GM19328 (cell line): Measurements from ENCODE around the gene BLVRB.
A peak's percentile ranks its signal among the peaks of the same experiment; 100 is the strongest.
"Not testable (repeated sequence)": the region's sequence is repeated elsewhere in the genome, so short reads cannot be mapped to it uniquely, and the experiment has no call there.

Experiments
- ATAC-seq: cut with Tn5 transposase; IDR thresholded peaks from one replicate; pipeline ENCODE4 v1.9.1; 2021; ENCODE audit warnings: mild to moderate bottlenecking, moderate library complexity; ENCODE audit not compliant: unreplicated experiment

Gene BLVRB

GRCh38 chr19:40453151-40453735 lies 12.3 kb downstream of the BLVRB start:
- no peak for ATAC-seq

- ATAC-seq, result no peak
These were observed 13.5 kb downstream of the BLVRB start for GRCh38 chr19:40452016-40452415.

- ATAC-seq, result no peak
These were observed 14.9 kb downstream of the BLVRB start for GRCh38 chr19:40450664-40451063.

GRCh38 chr19:40449506-40449905 lies 16.0 kb downstream of the BLVRB start:
- no peak for ATAC-seq

GRCh38 chr19:40446263-40446784 lies 19.2 kb downstream of the BLVRB start:
- no peak for ATAC-seq

GRCh38 chr19:40445780-40446262 lies 19.7 kb downstream of the BLVRB start:
- no peak for ATAC-seq

GRCh38 chr19:40444825-40445312 lies 20.7 kb downstream of the BLVRB start:
- no peak for ATAC-seq

GRCh38 chr19:40444000-40444824 lies 21.3 kb downstream of the BLVRB start, which contains the start of gene SERTAD3:
Gene SERTAD3 (minus strand): TSS chr19:40444335. CDS start chr19:40442080, 2,255 bp downstream.
- ATAC-seq, result peak; percentile 60

- peak; percentile 58 for ATAC-seq
These were observed 22.2 kb downstream of the BLVRB start for GRCh38 chr19:40443131-40443999.

- no peak for ATAC-seq
These were observed 23.0 kb downstream of the BLVRB start for GRCh38 chr19:40442328-40443130.

GRCh38 chr19:40441719-40442253 lies 23.8 kb downstream of the BLVRB start:
- no peak for ATAC-seq

GRCh38 chr19:40438284-40438683 lies 27.3 kb downstream of the BLVRB start:
- ATAC-seq, result no peak

GRCh38 chr19:40433391-40434216 lies 31.9 kb downstream of the BLVRB start:
- no peak for ATAC-seq

GRCh38 chr19:40432760-40433159 lies 32.8 kb downstream of the BLVRB start:
- ATAC-seq, result not testable (repeated sequence)

- no peak for ATAC-seq
These were observed 33.8 kb downstream of the BLVRB start for GRCh38 chr19:40431698-40432097.

- ATAC-seq, result not testable (repeated sequence)
These were observed 35.3 kb downstream of the BLVRB start for GRCh38 chr19:40430242-40430641.

GRCh38 chr19:40428197-40428596 lies 37.3 kb downstream of the BLVRB start:
- not testable (repeated sequence) for ATAC-seq

GRCh38 chr19:40425450-40426287 lies 39.9 kb downstream of the BLVRB start, which contains the start of gene SERTAD1:
Gene SERTAD1 (minus strand): TSS chr19:40425992. CDS start chr19:40423546, 2,446 bp downstream.
- ATAC-seq, result peak; percentile 82
